Posterior vena cava (tissue), 2 donors: ENCODE results near the gene ZSCAN10. TPM values are rescaled to one million over a fixed set of nuclear protein-coding genes. Genes with fewer than 3 reads are reported as not detected.

Experiments used
- DNase-seq: peaks from one replicate; pipeline ENCODE4 v3.0.0-alpha.2; 2020; ENCODE audit warnings: low spot score
- intact Hi-C, 2 donors: fragments of 100-400 bp; cut with DNase I; formaldehyde crosslinking; loops; one replicate each; pipeline versions ENCODE4 v1.14.1 to v1.14.2; 2022 to 2023
- total RNA-seq, 2 donors: library from RNA; stranded (reverse); fragmentation: NEBNext Ultra II Directional; extraction: Animal tissue kit (Norgen Biotek cat#: 25700); gene quantifications; one replicate each; pipeline ENCODE4 v1.2.1, GENCODE V29; 2021
- donor health status: DM: yes; HTN: yes; CAD: no.
- donor health status: DM: yes; HTN: yes; CAD: no.

ZSCAN10 gene
- total RNA-seq, 2 donors from 2014 or later: not detected

DNA sequence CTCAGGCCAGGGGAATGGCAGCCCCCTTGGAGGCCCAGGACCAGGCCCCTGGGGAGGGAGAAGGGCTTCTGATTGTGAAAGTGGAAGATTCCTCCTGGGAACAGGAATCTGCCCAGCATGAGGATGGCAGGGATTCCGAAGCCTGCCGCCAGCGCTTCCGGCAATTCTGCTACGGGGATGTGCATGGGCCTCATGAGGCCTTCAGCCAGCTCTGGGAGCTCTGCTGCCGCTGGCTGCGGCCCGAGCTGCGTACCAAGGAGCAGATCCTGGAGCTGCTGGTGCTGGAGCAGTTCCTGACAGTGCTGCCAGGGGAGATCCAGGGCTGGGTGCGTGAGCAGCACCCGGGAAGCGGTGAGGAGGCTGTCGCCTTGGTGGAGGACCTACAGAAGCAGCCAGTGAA, 38.2 kb upstream of the ZSCAN10 start:
- no peak for DNase-seq
- intact Hi-C loops: no loop called here

DNA sequence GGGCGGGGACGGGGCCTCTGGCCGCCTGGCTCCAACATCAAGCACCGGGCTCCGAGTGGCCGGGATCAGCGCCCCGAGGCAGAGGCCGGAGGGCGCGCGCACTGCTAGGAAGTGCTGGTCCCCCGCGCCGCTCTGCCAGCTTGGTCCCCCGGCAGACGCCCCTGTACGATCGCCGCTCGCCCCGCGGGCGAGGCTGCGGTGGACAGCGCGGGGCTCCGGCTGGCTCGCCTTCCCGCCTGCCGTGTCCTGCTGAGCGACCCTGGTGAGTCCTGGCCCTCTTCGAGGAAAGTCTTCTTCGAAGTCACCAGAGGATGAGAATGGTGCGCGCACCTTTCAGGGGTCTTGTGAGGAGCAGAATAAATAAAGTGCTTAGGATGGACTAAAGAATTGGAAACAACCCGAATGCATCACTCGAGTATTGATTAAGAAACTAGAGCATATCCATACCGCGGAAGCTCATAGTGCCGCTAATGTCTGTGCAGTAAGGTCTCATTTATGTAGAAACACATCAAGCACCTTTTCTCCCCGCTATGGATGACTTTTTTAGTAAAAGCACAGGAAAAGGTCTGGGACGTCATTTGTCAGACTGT, 36.1 kb upstream of the ZSCAN10 start:
- DNase-seq: no peak
- intact Hi-C loops: no loop called here

DNA sequence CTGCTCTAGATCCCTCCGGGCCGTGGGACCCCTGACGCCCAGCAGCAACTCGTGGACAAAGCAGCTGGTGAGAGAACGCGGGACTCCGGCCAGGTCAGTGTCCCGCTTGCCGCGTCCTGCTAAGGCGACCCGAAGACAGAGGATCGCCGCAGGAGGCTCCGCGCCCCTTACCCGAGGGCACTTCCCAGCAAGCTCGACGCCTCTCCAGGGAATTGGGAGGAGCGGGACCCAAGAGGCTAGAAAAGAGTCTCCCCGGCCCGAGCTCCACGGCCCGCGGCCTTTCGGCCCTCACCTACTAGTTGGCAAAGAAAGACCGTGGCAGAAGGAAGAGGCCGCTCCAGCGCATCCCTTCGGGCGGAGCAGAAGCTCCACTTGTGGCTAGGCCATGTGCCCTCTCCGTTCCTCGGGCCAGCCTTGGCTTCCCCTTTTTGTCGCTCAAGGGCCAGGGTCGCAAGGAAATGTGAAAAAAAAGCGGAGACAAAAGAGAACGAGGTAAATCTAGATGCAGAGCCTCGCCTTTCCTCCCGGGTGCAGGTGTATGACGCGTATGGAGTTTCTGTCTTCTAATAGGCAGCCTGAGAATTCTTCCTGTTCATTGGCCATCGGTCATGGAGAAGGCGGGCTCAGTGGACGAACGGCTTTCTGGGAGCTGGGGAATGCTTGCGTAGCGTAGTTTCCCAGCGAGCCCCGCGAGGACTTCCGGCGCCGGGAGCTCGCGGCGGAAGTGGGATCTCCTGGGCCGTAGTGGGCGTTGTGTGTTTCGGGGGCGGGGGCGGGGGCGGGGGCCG, 35.4 kb upstream of the ZSCAN10 start, which contains the start of gene ZNF213:
Gene ZNF213, plus strand, starts transcription at position 692 of the 788 bp plus-strand sequence. CDS start 2,252 bp downstream, outside the sequence.
- intact Hi-C loops: no loop called here

DNA sequence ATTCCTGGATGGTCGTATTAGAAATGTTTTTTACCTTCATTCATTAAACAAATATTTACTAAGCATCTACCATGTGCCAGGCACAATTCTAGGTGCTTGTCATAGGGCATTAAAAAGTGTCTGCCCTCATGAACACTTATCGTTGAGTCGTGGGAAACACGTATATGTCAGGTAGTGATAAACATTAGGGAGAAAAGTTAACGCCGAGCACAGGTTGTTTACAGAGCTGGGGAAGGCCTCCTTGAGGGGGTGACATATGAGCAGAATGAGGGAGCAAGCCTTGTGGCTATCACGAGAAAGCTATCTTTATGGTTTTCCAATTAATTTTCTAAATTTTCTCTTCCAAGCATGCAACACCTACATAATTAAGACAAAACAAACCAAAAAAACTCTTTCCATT, 34.8 kb upstream of the ZSCAN10 start:
- intact Hi-C loops: no loop called here
- DNase-seq: no peak

More for the DNA sequence above, 35.4 kb upstream of the ZSCAN10 start, which contains the start of gene ZNF213:
- peak; percentile 98 for DNase-seq

DNA sequence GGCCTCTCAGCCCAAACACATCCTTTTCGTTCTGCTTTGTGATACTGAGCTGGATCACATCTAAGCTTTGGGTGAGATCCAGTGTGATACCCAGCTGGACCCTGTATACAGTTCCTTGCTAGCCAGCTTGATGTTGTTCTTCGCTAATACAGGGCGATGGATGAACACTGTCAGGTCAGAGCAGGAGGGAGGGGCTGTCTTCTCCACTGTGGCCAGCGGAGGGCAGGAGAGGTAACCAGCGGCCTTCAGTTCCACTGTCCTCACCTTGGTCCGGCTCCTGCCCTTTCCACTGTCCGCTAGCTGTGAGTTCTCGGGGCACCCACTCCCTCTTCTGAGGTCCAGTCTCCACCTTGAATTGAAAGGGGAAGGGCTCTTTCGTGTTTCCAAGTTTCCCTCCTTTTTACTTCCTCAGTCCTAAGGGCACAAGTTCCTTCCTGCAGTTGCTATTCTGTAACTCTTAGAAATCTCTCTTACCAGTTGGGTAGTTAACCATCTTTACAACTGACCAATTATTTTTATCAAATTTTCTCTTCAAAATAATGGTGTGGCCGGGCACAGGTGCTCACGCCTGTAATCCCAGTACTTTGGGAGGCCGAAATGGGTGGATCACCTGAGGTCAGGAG, 32.8 kb upstream of the ZSCAN10 start:
- intact Hi-C loops: no loop called here
- DNase-seq: no peak

DNA sequence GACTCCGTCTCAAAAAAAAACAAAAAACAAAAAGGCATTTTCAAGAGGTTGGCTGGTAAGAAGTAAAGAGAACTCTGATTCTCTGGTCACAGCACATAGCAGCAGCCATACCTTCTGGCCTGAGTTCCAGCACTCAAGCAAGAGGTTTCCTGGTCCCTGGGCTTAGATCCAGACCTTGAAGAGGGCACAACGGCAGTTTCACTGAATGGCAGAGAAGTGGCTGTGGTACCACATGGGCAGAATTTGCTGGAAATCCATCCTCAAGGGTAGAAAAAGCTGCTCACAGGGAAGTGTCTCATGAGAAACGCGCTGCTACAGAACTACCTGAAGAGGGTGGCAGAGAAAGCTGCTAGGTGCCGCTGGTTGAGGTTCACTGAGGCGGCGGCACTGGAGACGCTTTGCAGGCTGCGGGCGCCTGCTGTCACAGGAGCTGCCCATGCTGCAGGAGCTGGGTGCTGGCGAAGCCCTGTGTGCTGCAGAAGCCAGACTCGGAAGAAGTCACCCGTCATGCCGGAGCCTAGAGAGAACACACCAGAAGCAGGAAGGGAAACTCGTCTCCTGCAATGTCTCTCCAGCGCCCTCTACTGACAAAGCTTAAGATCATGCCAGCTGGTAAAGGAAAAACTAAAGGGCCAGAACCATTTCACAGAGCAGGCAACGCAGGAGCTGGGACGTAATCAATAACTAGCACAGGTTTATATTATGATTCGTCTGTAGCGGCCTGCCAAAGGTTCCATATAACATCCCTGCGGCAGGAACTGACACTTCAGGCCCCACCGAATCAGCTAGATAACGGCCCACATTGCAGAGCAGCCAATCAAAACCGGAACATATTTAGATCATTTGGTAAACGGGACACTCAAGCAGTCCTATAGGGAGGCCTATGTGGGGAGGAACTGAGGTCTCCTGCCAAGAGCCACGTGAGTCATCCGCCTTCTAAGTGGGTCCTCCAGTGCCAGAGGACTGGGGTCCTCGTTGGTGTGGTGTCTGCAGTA, 30.3 kb upstream of the ZSCAN10 start:
- intact Hi-C loops: no loop called here
- peak; percentile 86 for DNase-seq

DNA sequence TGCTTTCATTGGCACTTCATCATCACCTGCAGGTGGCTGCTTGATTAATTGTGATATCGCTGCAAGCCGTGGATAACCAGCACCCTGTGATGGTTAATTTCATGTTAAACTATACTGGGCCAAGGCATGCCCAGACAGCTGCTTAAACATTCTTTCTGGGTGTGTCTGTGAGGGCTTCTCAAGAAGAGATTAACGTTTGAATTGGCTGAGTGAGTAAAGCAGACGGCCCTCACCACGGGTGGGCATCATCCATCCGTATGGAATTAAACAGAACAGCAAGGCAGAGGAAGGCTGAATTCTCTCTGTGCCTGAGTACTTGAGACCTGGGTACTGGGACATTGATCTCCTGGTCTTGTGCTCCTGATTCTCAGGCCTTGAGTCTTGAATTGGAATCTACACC, 28.7 kb upstream of the ZSCAN10 start:
- DNase-seq: no peak
- intact Hi-C loops: no loop called here

DNA sequence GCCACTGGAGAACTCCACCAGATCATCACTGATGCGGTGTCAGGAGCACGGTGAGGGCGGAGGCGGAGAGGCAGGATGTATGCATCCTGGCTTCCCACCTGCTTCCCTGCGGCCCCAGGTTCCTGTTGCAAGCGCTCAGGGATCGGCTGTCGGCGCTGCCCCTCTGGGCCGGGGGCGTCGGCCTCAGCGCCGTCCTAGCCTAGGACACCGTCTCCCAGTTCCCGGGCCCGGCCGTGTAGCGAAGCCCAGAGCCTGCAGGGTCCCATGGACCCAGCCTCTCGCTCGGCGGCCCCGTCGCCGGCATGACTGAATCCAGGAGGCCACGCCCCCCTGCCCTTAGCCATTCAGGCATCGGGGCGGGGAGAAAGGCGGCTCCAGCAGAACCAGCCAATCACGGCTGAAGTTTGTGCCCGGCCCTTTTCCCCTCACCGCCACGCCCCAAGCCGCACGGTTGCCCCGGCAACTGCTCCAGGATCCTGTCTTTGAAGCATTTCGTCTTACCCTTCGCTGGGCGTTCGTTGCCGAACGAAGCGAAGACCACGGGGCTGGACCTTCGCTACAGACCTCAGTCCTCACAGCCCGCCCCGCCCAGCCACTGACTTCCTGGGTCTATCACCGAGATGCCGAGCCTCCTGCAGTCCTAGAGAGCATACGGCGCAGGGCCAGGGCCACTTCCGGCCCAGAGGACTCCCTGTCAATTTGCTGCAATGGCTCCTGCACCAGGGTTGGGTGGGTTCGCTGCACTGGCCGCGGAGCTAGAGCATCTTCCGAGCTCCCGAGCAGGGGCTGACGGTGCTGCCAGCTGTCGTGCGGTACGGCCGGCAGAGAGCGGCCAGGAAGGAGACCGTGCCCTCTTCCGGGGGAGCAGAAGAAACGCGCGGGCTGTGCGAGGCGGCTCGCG, 25.1 kb upstream of the ZSCAN10 start:
- peak; percentile 99 for DNase-seq
- intact Hi-C loops: loop anchor here in 1 of 2 donors (5.0 kb wide), 1 partner anchor 727 kb away; no protein-coding TSS in a partner anchor

DNA sequence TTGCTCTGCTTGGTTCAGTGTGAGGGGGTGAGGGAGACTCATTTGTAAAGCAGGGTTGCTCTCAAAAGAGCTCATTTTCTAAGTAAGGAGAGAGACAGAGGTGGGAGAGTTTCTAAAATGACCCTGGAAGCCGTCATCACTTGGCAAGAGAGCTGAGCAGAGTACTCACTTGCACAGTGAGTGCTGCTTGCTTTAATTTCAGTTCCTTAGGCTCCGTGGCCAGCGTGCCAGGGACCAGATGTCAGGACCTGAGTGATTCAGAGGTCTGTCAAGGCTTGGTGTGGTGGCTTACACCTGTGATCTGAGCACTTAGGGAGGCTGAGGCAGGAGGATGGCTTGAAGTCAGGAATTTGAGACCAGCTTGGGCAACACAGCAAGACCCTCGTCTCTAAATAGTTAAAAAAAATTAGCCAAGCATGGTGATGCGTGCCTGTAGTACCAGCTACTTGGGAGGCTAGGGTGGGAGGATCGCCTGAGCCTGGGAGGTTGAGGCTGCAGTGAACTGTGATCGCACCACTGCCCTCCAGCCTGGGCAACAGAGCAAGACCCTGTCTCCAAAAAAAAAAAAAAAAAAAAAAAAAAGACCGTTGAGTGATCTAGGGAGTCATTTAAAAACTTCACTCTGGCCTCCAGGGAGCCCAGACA, 24.0 kb upstream of the ZSCAN10 start:
- intact Hi-C loops: loop anchor here in 1 of 2 donors (5.0 kb wide), 1 partner anchor 726 kb away; no protein-coding TSS in a partner anchor
- DNase-seq: no peak

DNA sequence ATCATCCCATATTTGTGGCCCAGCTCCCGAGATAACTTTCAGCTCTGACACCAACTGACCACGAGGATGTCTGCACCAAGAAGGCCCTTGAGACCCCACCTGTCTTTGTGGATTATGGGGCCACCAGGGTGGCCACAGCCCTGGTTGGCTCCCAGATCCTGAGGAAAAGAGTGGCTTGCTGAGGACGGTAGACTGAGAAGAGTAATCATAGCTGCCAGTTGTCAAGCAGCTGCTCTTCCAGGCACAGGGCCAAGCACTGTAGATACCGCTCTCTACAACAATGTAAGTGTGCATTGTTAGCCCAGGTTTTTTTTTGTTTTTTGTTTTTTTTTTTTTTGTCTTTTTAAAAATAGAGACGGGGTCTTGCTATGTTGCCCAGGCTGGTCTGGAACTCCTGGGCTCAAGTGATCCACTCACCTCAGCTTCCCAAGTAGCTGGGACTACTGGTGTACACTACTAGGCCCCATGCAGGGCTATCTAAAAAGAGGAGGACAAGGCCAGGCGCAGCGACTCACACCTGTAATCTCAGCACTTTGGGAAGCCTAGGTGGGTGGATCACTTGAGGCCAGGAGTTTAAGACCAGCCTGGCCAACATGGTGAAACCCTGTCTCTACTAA, 22.9 kb upstream of the ZSCAN10 start:
- intact Hi-C loops: loop anchor here in 1 of 2 donors (5.0 kb wide), 1 partner anchor 725 kb away; no protein-coding TSS in a partner anchor
- DNase-seq: no peak

DNA sequence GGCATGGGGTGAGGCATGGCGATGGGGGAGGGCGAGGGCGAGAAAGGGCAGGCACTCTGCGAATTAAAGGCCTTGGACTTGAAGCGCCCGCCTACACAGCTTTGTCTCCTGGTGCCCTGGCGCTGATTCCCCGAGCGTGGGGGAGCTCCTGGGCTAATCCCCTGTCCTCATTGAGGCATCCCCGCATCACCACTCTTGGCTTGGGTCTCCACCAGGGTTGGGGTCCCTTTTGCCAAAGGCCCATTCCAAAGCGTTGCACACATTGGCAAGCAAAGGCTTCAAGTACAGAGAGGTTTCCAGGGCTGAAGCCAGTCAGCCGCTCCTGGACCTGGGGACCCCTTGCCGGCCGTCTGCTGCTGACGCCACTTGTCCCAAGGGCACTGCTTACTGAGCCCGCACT, 21.3 kb upstream of the ZSCAN10 start:
- intact Hi-C loops: loop anchor here in 1 of 2 donors (5.0 kb wide), 1 partner anchor 723 kb away; no protein-coding TSS in a partner anchor
- no peak for DNase-seq

DNA sequence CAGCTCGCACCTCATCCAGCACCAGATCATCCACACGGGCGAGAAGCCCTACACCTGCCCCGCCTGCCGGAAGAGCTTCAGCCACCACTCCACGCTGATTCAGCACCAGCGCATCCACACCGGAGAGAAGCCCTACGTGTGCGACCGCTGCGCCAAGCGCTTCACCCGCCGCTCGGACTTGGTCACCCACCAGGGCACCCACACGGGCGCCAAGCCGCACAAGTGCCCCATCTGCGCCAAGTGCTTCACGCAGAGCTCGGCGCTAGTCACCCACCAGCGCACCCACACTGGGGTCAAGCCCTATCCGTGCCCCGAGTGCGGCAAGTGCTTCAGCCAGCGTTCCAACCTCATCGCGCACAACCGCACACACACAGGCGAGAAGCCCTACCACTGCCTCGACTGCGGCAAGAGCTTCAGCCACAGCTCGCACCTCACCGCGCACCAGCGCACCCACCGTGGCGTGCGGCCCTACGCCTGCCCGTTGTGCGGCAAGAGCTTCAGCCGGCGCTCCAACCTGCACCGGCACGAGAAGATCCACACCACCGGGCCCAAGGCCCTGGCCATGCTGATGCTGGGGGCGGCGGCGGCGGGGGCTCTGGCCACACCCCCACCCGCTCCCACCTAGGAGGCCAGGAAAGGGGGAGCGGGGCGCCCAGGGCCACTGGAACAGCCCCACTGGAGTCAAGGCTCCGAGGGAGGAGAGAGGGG, 20.8 kb upstream of the ZSCAN10 start:
- DNase-seq: no peak
- intact Hi-C loops: loop anchor here in 1 of 2 donors (5.0 to 10.0 kb wide), 2 partner anchors 55 to 723 kb away; partner anchors contain the start of gene IL32

DNA sequence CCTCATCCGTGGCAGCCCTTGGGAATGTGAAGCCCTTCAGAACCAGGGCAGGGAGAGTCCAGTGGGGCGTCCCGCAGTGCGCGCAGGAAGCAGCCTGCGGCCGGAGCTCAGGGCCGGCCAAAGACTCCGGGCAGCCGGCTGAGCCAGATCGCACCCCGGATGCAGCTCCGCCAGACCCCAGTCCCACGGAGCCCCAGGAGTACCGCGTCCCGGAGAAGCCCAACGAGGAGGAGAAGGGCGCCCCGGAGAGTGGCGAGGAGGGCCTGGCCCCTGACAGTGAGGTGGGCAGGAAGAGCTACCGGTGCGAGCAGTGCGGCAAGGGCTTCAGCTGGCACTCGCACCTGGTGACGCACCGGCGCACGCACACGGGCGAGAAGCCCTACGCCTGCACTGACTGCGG, 20.2 kb upstream of the ZSCAN10 start:
- intact Hi-C loops: loop anchor here in 1 of 2 donors (10.0 kb wide), 1 partner anchor 54 kb away; the partner anchor contains the start of gene IL32
- DNase-seq: no peak

DNA sequence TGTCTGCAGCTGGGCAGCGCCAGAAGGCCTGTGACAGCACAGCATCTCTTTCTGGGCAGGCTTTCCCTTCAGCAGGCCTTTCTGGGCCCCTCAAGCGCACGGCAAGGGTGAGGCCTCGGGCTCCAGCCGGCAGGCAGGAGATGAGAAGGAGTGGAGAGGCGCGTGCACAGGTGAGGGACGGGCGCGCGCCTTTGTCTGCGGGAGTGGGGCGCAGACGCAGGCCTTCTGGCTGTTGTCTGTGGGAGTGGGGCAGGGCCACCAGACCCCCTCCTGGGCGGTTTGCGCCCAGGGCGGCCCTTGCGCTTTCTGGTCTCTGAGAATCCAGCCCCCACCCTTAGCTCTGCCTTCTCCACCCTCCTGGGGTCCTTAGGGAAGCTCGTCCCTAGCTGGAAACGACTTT, 19.8 kb upstream of the ZSCAN10 start:
- intact Hi-C loops: loop anchor here in 1 of 2 donors (10.0 kb wide), 1 partner anchor 54 kb away; the partner anchor contains the start of gene IL32
- DNase-seq: no peak

DNA sequence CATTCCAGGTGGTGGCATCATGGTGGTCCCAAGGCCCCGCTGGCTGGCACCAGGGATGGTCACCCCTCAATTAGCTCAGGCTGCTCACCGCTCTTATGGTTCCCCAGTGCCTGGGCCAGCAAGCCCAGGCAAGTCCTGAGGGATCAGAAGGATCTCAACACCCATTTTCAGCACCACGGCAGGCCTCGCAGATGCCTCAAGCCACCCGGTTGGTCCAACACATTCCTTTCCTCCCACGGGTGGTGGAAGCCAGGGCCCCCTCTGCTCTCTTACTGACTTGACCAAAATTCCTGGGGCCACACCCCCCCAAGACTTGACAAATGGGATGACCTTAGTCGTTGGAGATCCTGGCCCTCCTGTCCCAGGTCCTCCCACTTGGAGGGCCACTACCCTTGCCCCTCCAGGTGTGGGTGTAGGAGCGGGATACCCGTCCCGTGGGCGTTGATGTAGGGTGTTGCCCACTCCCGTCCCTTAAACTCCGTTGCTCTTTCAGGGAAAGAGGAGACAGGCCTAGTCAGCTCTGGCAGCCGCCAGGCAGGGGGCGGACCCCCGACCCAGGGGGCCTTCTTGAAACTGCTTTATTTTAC, 19.2 kb upstream of the ZSCAN10 start:
- DNase-seq: no peak
- intact Hi-C loops: loop anchor here in 1 of 2 donors (10.0 kb wide), 1 partner anchor 53 kb away; the partner anchor contains the start of gene IL32

DNA sequence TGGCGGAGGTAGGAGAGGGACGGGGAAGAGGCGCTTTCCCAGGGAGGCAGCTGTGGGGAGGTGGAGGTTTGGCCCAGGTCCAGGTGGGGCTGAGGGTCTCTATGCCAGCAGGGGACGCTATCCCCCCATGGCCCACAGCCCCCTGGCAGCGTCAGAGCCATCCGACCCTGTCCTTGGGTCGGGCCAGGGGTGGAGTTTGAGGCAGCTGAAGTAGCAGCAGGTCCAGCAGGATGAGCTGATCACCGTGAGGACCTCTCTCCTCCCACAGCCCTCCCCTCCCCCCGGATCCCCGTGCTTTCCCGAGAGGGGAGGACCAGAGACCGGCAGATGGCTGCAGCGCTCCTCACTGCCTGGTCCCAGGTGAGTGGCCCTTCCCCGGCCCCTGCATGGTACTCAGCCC, 16.5 kb upstream of the ZSCAN10 start:
- intact Hi-C loops: loop anchor here in 1 of 2 donors (10.0 kb wide), 1 partner anchor 51 kb away; the partner anchor contains the start of gene IL32
- DNase-seq: no peak
